Measurements from ENCODE around the gene TOP1. TPM values are rescaled to one million over a fixed set of nuclear protein-coding genes. Genes with fewer than 3 reads are reported as not detected.

Gene TOP1
- total RNA-seq, 1 experiment from 2014 or later = 144 TPM

- Mint-ChIP-seq H3K27me3 (ENCODE audit: insufficient read depth, unreplicated experiment) (peaks cover 3% of the 10 kb centered on the region), H3K4me3 (ENCODE audit: unreplicated experiment) (no peak overlapping the region), H3K9me3 (ENCODE audit: unreplicated experiment) (peaks cover 34% of the 10 kb centered on the region), H3K36me3 (ENCODE audit: insufficient read depth, unreplicated experiment) (no peaks in the 10 kb centered on the region), H3K27ac (ENCODE audit: unreplicated experiment) (no peak overlapping the region), H3K4me1 (ENCODE audit: low read depth, unreplicated experiment) (peaks cover 6% of the 10 kb centered on the region)
- CTCF ChIA-PET = interaction anchor here (1.4 kb wide), 1 partner anchor 10 kb away, joined by 6 read pairs; no protein-coding TSS in a partner anchor
- Histone ChIP-seq H3K27me3 (replicated peaks; ENCODE audit: control insufficient read depth, insufficient read depth, low read length) (no peaks in the 10 kb centered on the region), H3K9me3 (peaks cover 24% of the 10 kb centered on the region), H3K4me1 (no peaks in the 10 kb centered on the region), H3K36me3 (ENCODE audit: control insufficient read depth, insufficient read depth, low read length) (no peaks in the 10 kb centered on the region), H3K4me3 (ENCODE audit: low read depth, low read length) (no peak overlapping the region)
- no peak for TF ChIP-seq CTCF (IDR thresholded peaks at IDR 0.05; ENCODE audit: insufficient read depth in 1 of 2, low read depth in 1 of 2, low read length in 1 of 2, severe bottlenecking in 1 of 2, unreplicated experiment in 1 of 2)
- no TSS peak for BruUV-seq (replicated peaks)
- intact Hi-C loops (cut with micrococcal nuclease; ENCODE audit: unreplicated experiment) = no loop called here
- DNase-seq = no peak
- POLR2A ChIA-PET = no interaction called here
Measured at GRCh38 chr20:40980106-40980827, 48.4 kb upstream of the TOP1 start.

GRCh38 chr20:40980828-40981310, 47.8 kb upstream of the TOP1 start:
- POLR2A ChIA-PET = interaction anchor here (0.6 kb wide), 1 partner anchor 160 kb away, joined by 3 read pairs; no protein-coding TSS in a partner anchor
- DNase-seq = no peak

More at GRCh38 chr20:40980828-40981310, 47.8 kb upstream of the TOP1 start:
- Mint-ChIP-seq H3K4me3 (ENCODE audit: unreplicated experiment) (no peak overlapping the region), H3K36me3 (ENCODE audit: insufficient read depth, unreplicated experiment) (no peaks in the 10 kb centered on the region), H3K27me3 (ENCODE audit: insufficient read depth, unreplicated experiment) (peaks cover 3% of the 10 kb centered on the region), H3K27ac (ENCODE audit: unreplicated experiment) (no peak overlapping the region), H3K9me3 (ENCODE audit: unreplicated experiment) (peaks cover 39% of the 10 kb centered on the region), H3K4me1 (ENCODE audit: low read depth, unreplicated experiment) (peaks cover 6% of the 10 kb centered on the region)
- no peaks in the 10 kb centered on the region for H3K4me1 ChIP-seq
- no peak overlapping the region for H3K4me3 ChIP-seq (ENCODE audit: low read depth, low read length)
- intact Hi-C loops (cut with micrococcal nuclease; ENCODE audit: unreplicated experiment) = no loop called here
- H3K36me3 ChIP-seq (ENCODE audit: control insufficient read depth, insufficient read depth, low read length) = no peaks in the 10 kb centered on the region
- peaks cover 24% of the 10 kb centered on the region for H3K9me3 ChIP-seq
- BruUV-seq (replicated peaks) = no TSS peak
- no peak for TF ChIP-seq CTCF (IDR thresholded peaks at IDR 0.05; ENCODE audit: insufficient read depth in 1 of 2, low read depth in 1 of 2, low read length in 1 of 2, severe bottlenecking in 1 of 2, unreplicated experiment in 1 of 2)
- H3K27me3 ChIP-seq (replicated peaks; ENCODE audit: control insufficient read depth, insufficient read depth, low read length) = no peaks in the 10 kb centered on the region
- CTCF ChIA-PET = interaction anchor here (1.3 to 1.4 kb wide), 2 partner anchors 10 to 18 kb away, joined by 3 to 6 read pairs; no protein-coding TSS in a partner anchor
